Small intestine (tissue), 7 donors: ENCODE measurements around the gene DOCK4. TPM values are rescaled to one million over a fixed set of nuclear protein-coding genes. Genes with fewer than 3 reads are reported as not detected.
A peak's percentile ranks its signal among the peaks of the same experiment; 100 is the strongest.

Source experiments
- DNase-seq, 2 donors: peaks; one replicate each; pipeline versions ENCODE4 v3.0.0 to v3.0.0-alpha.2; 2013
- FAIRE-seq: peaks from 2 replicates; lab custom pipeline; 2012; peaks lifted over from hg19 to GRCh38; lab: Jason Lieb, UNC
- H3K27ac ChIP-seq, 3 donors: one replicate each; pipeline ENCODE4 v1.5.1; 2013; ENCODE audit warnings: low read length in 2 of 3, mild to moderate bottlenecking in 2 of 3, control low read depth in 1 of 3, inconsistent platforms in 1 of 3, low read depth in 1 of 3, moderate library complexity in 1 of 3
- H3K27me3 ChIP-seq, 3 donors: one replicate each; pipeline ENCODE4 v1.6.1; 2013; ENCODE audit warnings: low read length in 3 of 3, inconsistent platforms in 1 of 3; ENCODE audit not compliant: control insufficient read depth in 3 of 3, insufficient read depth in 3 of 3
- H3K36me3 ChIP-seq, 3 donors: one replicate each; pipeline ENCODE4 v1.6.1; 2013; ENCODE audit warnings: low read length in 3 of 3, inconsistent platforms in 1 of 3, low read depth in 1 of 3, mild to moderate bottlenecking in 1 of 3, moderate library complexity in 1 of 3; ENCODE audit not compliant: control insufficient read depth in 3 of 3, insufficient read depth in 2 of 3
- H3K4me1 ChIP-seq, 3 donors: one replicate each; pipeline ENCODE4 v1.6.1; 2013; ENCODE audit warnings: low read length in 2 of 3, inconsistent platforms in 1 of 3, low read depth in 1 of 3, mild to moderate bottlenecking in 1 of 3, moderate library complexity in 1 of 3; ENCODE audit not compliant: control insufficient read depth in 3 of 3, insufficient read depth in 2 of 3
- H3K4me3 ChIP-seq, 3 donors: one replicate each; pipeline ENCODE4 v1.5.1; 2013; ENCODE audit warnings: low read length in 3 of 3, control low read depth in 1 of 3, inconsistent platforms in 1 of 3, low read depth in 1 of 3, mild to moderate bottlenecking in 1 of 3, moderate library complexity in 1 of 3
- H3K9me3 ChIP-seq, 2 donors: one replicate each; pipeline ENCODE4 v1.6.1; 2013; ENCODE audit warnings: low read depth in 1 of 2, low read length in 1 of 2; ENCODE audit not compliant: control insufficient read depth in 2 of 2, insufficient read depth in 1 of 2
- WGBS, 3 donors: extraction: QIAGEN DNeasy Blood & Tissue Kit; methylation state at CpG; one replicate each; pipeline ENCODE4 v1.1.7; 2013; 5-methylcytosine and 5-hydroxymethylcytosine counted together
- polyA plus RNA-seq, 4 donors: library from polyadenylated mRNA; stranded (reverse) in 3 of 4; unstranded in 1 of 4; fragments of 200-250 nt in 3 of 4; fragments of 120-200 nt in 1 of 4; gene quantifications; one replicate each; pipeline versions ENCODE4 v1.2.1 to v1.2.3, GENCODE V29; 2013
- donor health status: healthy with polysubstance abuse.
- donor health status: control.
- donor health status: control.
- donor health status: Bipolar disorder and iron deficiency.
- donor health status: healthy.

DOCK4 gene
- polyA plus RNA-seq, 4 donors = 1.9 to 4.1 (median 3.8) TPM; not detected in 1

- FAIRE-seq (no peak), DNase-seq (no peak)
- no peak overlapping the region for H3K27ac ChIP-seq
- H3K4me3 ChIP-seq = no peak overlapping the region
- H3K36me3 ChIP-seq = no peaks in the 10 kb centered on the region
- H3K27me3 ChIP-seq = no peaks in the 10 kb centered on the region
- H3K9me3 ChIP-seq = no peaks in the 10 kb centered on the region
- no peaks in the 10 kb centered on the region for H3K4me1 ChIP-seq
- WGBS, 3 donors = 61 to 68% (median 63%) methylated on average over 7 of the region's 7 CpGs
These were observed 515.7 kb downstream of the DOCK4 start for GRCh38 chr7:111690364-111691111.

DNA sequence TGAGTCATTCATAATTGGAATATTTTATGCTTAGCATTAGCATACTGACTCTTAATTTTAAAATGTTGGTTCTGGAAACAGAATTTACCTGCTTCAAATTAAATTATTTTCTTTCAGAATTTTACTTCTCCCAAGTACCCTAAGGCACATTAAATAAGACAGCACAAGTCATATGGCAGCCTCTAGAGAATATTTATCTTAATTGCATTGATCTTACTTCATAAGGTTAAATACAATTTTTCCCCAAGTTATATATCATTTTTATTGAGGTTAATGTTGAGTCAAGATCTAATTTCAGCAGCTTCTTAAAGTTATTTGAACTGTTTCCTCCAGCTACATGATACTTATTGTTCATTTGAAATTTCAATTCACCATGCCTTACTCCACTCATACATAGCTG is 520.9 kb downstream of the DOCK4 start:
- H3K36me3 ChIP-seq = no peaks in the 10 kb centered on the region
- H3K4me3 ChIP-seq = no peak overlapping the region
- DNase-seq = no peak
- peaks cover 0 to 2% (median 0%) of the 10 kb centered on the region in 3 donors for H3K27me3 ChIP-seq
- H3K4me1 ChIP-seq = no peaks in the 10 kb centered on the region
- H3K9me3 ChIP-seq = no peaks in the 10 kb centered on the region
- no peak overlapping the region for H3K27ac ChIP-seq
- FAIRE-seq = no peak

DNA sequence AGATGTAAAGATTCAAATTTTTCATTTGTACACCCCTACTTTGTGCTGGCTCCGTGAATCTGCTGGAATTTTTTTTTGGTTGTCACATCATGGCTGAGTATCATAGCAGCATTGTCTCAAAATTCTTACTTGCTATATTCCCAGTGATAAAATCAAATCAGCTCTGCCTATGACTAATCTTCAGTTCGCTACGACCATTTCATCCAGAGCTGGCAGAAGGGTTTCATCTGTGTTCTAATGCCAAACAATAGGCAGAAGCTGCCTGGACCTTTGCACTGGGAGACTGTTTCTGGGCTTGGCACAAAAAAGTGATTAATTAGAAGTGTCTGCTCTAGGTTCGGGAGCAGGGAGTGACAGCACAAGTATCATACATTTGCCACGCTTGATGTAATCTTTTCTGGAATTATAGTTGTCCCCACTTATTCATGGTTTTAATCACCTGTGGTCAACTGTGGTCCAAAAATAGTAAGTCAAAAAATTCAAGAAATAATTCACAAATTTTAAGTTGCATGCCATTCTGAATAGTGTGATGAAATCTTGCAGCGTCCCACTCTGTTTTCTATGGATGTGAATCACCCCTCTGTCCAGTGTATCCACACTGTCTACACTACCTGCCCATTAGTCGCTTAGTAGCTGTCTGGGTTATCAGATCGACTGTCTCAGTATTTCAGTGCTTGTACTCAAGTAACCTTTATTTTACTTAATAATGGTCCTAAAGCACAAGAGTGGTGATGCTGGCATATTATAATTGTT is 523.4 kb downstream of the DOCK4 start:
- H3K9me3 ChIP-seq = no peaks in the 10 kb centered on the region
- no peak overlapping the region for H3K4me3 ChIP-seq
- no peaks in the 10 kb centered on the region for H3K36me3 ChIP-seq
- DNase-seq (no peak), FAIRE-seq (no peak)
- H3K4me1 ChIP-seq = no peaks in the 10 kb centered on the region
- H3K27ac ChIP-seq = no peak overlapping the region
- peaks cover 0 to 2% (median 0%) of the 10 kb centered on the region in 3 donors for H3K27me3 ChIP-seq
- 76 to 85% (median 81%) methylated on average over 8 of the region's 8 CpGs for WGBS, 3 donors

DNA sequence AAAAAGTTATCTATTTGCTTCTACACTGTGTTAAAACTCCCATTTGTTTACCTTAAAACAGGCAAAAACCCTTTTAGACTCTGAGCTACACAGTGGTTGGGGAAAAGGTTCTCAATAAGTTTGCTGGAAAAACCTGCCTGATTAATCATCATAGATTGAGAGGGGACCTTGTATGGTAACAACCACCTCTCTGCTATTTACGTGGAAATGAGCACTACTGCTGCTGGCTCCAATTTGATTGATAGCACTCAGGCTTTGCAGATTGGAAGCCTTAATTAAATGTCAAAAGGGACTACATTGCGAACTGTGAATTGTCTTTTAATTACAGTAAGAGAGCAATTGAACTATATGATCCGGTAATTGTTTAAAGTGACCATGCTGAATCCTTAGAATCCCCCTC is 525.0 kb downstream of the DOCK4 start:
- no peak overlapping the region for H3K27ac ChIP-seq
- H3K9me3 ChIP-seq = no peaks in the 10 kb centered on the region
- DNase-seq (no peak), FAIRE-seq (no peak)
- peaks cover 0 to 2% (median 0%) of the 10 kb centered on the region in 3 donors for H3K27me3 ChIP-seq
- no peak overlapping the region for H3K4me3 ChIP-seq
- H3K36me3 ChIP-seq = no peaks in the 10 kb centered on the region
- no peaks in the 10 kb centered on the region for H3K4me1 ChIP-seq
- WGBS, 3 donors = 79 to 80% (median 79%) methylated on average over 3 of the region's 3 CpGs

DNA sequence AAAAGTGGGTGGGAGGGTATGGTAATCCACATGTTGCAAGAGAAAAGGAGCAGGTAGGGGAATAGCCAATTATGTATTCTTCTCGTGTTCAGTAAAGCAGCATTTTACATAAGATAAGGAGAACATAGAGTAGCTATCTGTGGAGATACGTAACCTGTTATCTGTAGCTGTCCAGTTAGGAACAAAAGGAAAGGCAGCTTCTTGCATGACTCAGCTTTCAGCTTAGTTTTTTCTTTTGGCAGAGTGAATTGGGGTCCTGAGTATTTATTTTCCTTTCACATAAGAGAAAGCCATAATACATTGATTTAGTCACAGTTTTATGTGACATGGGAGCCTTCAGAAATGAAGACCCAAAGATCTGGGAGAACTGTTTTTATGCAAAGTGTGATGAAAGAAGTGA is 527.2 kb downstream of the DOCK4 start:
- no peaks in the 10 kb centered on the region for H3K9me3 ChIP-seq
- no peaks in the 10 kb centered on the region for H3K36me3 ChIP-seq
- no peak overlapping the region for H3K4me3 ChIP-seq
- H3K27ac ChIP-seq = no peak overlapping the region
- WGBS, 3 donors = 21 to 66% (median 31%) methylated on average over 2 of the region's 2 CpGs
- no peak for FAIRE-seq
- peaks cover 0 to 2% (median 0%) of the 10 kb centered on the region in 3 donors for H3K27me3 ChIP-seq
- no peaks in the 10 kb centered on the region for H3K4me1 ChIP-seq
- DNase-seq = no peak

DNA sequence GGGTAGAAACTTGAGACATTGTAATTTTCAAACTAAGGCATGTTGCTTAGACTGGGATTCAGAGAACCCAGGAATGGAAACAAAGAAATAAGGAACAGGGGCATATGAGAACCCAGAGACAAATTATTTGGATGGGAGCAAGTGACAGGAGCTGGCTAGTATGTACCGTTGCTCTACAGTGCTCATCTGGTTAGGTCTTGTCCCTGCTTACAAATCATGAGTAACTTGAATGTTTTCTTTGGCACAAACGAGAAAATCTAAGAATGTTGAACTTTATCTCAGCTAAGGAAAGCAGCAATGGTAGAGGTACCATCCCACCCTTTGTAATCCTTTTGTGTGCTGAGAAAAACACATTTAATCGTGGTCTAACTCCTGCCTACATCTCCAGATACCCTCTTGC is 527.9 kb downstream of the DOCK4 start:
- H3K27ac ChIP-seq = no peak overlapping the region
- no peak for DNase-seq
- H3K27me3 ChIP-seq = peaks cover 0 to 2% (median 0%) of the 10 kb centered on the region in 3 donors
- no peaks in the 10 kb centered on the region for H3K4me1 ChIP-seq
- no peaks in the 10 kb centered on the region for H3K9me3 ChIP-seq
- whole genome bisulfite sequencing, 3 donors = 33 to 55% (median 35%) methylated on average over 3 of the region's 3 CpGs
- H3K4me3 ChIP-seq = no peak overlapping the region
- FAIRE-seq = no peak
- no peaks in the 10 kb centered on the region for H3K36me3 ChIP-seq

DNA sequence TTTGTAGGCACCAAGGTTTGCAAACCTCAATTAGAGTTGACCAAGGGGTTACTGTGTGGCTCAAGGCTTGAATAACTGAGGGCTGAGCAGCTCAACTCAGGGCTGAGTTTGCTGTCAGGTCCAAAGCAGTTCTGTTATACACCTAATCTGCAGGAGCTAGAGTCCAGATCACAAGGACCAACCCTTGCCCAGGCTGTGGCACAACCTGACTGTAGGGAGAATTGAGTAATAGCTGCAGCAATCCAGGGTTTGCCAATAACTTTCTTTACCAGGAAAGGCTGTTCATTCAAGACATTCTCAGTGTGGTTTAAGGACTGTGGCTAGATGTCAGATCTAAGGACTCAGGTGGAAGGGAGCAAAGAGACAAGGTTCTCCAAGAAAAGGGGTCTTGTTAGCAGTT is 528.4 kb downstream of the DOCK4 start:
- H3K4me3 ChIP-seq = no peak overlapping the region
- peaks cover 0 to 2% (median 0%) of the 10 kb centered on the region in 3 donors for H3K27me3 ChIP-seq
- no peaks in the 10 kb centered on the region for H3K36me3 ChIP-seq
- H3K4me1 ChIP-seq = no peaks in the 10 kb centered on the region
- FAIRE-seq = no peak
- no peak overlapping the region for H3K27ac ChIP-seq
- no peaks in the 10 kb centered on the region for H3K9me3 ChIP-seq
- peak in 1 of 2 donors; percentile 59 for DNase-seq

DNA sequence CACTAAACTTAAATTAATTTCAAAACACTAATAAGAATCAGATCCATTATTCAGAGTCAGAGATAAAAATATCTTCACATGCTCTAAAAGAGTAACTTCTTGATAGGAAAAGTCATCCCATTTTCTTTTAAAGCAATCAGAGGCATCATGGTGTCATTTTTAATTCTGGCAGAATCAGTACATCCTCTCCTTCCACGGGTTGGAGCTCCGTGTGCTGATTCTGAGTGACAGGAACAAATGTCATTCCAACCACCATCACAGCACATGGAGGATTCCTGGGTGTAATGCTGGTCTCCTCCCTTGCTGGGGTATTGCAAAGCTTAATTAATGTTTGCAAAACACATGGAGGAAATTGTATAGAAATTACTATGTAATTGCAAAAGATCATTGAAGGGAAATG is 529.4 kb downstream of the DOCK4 start:
- no peak overlapping the region for H3K27ac ChIP-seq
- 23 to 42% (median 33%) methylated on average over 2 of the region's 2 CpGs for WGBS, 3 donors
- H3K4me3 ChIP-seq = no peak overlapping the region
- DNase-seq = no peak
- H3K36me3 ChIP-seq = no peaks in the 10 kb centered on the region
- H3K4me1 ChIP-seq = no peaks in the 10 kb centered on the region
- no peaks in the 10 kb centered on the region for H3K9me3 ChIP-seq
- FAIRE-seq = no peak
- no peaks in the 10 kb centered on the region for H3K27me3 ChIP-seq
